A673 (cell line): ENCODE measurements around the gene BAIAP3. TPM values are rescaled to one million over a fixed set of nuclear protein-coding genes. Genes with fewer than 3 reads are reported as not detected.

Experiments
- BruUV-seq: library from RNA; stranded (reverse); fragments of 400-500 nt; replicated peaks from 2 replicates; lab custom pipeline; 2021; lab: Mats Ljungman, UMichigan
- CTCF ChIA-PET: fragments of 300-600 bp; sonication (Branson Sonifier 250); formaldehyde crosslinking; loops from one replicate; lab custom pipeline; 2022; ENCODE audit warnings: antibody characterized with exemption; lab: Charles Lee
- POLR2A ChIA-PET: fragments of 300-600 bp; sonication (Branson Sonifier 250); formaldehyde crosslinking; loops from one replicate; lab custom pipeline; 2022; ENCODE audit warnings: antibody characterized with exemption; ENCODE audit not compliant: low non-redundant PET; lab: Charles Lee
- DNase-seq: peaks from one replicate; pipeline ENCODE4 v3.0.0-alpha.2; 2015; ENCODE audit warnings: low spot score
- H3K27ac ChIP-seq: fragments of 200-600 bp; sonication (generic); 2 replicates; pipeline ENCODE4 v1.5.1; 2016; ENCODE audit warnings: mixed run types, low read depth, mild to moderate bottlenecking, mixed read lengths, antibody characterized with exemption, low read length; ENCODE audit not compliant: poor library complexity, severe bottlenecking
- H3K27me3 ChIP-seq: fragments of 200-600 bp; sonication (generic); replicated peaks from 2 replicates; pipeline ENCODE4 v1.6.1; 2017; ENCODE audit warnings: mixed run types, low read depth, mild to moderate bottlenecking, mixed read lengths, antibody characterized with exemption, low read length; ENCODE audit not compliant: insufficient read depth, poor library complexity
- H3K36me3 ChIP-seq: fragments of 200-600 bp; sonication (generic); 2 replicates; pipeline ENCODE4 v1.6.1; 2016; ENCODE audit warnings: mixed run types, mild to moderate bottlenecking, mixed read lengths, antibody characterized with exemption, low read length; ENCODE audit not compliant: insufficient read depth, poor library complexity, severe bottlenecking
- H3K4me1 ChIP-seq: fragments of 200-600 bp; sonication (generic); 2 replicates; pipeline ENCODE4 v1.6.1; 2017; ENCODE audit warnings: mixed run types, mild to moderate bottlenecking, mixed read lengths, antibody characterized with exemption, low read length; ENCODE audit not compliant: insufficient read depth, poor library complexity, severe bottlenecking
- H3K4me3 ChIP-seq: fragments of 200-600 bp; sonication (generic); 2 replicates; pipeline ENCODE4 v1.5.1; 2016; ENCODE audit warnings: low read depth, mixed run types, mild to moderate bottlenecking, mixed read lengths, low read length; ENCODE audit not compliant: poor library complexity, severe bottlenecking
- H3K9me3 ChIP-seq: fragments of 200-600 bp; sonication (generic); 2 replicates; pipeline ENCODE4 v1.6.1; 2016; ENCODE audit warnings: mixed run types, low read depth, mild to moderate bottlenecking, mixed read lengths, antibody characterized with exemption, low read length; ENCODE audit not compliant: poor library complexity, severe bottlenecking
- EZH2 ChIP-seq: fragments of 200-600 bp; sonication (generic); IDR thresholded peaks from 2 replicates; pipeline ENCODE4 v1.6.1; 2017; ENCODE audit warnings: borderline replicate concordance, low read depth, mild to moderate bottlenecking, mixed read lengths, antibody characterized with exemption, low read length; ENCODE audit not compliant: poor library complexity, severe bottlenecking
- intact Hi-C: fragments of 100-400 bp; cut with micrococcal nuclease; formaldehyde crosslinking; loops from one replicate; pipeline ENCODE4 v1.10.0; 2022; ENCODE audit not compliant: unreplicated experiment
- total RNA-seq: library from RNA; stranded (reverse); gene quantifications from 2 replicates; pipeline ENCODE4 v1.2.3, GENCODE V29; 2021
- TF ChIP-seq, protein P1 (sequence below): fragments of 300-800, 200-600 bp; sonication (generic); conservative IDR thresholded peaks from 2 replicates; pipeline ENCODE4 v1.5.1; 2017; ENCODE audit warnings: low read depth, mild to moderate bottlenecking, antibody characterized with exemption, low read length, moderate library complexity, mixed read lengths

Gene BAIAP3
- total RNA-seq, 1 experiment from 2014 or later: 2.0 TPM

DNA sequence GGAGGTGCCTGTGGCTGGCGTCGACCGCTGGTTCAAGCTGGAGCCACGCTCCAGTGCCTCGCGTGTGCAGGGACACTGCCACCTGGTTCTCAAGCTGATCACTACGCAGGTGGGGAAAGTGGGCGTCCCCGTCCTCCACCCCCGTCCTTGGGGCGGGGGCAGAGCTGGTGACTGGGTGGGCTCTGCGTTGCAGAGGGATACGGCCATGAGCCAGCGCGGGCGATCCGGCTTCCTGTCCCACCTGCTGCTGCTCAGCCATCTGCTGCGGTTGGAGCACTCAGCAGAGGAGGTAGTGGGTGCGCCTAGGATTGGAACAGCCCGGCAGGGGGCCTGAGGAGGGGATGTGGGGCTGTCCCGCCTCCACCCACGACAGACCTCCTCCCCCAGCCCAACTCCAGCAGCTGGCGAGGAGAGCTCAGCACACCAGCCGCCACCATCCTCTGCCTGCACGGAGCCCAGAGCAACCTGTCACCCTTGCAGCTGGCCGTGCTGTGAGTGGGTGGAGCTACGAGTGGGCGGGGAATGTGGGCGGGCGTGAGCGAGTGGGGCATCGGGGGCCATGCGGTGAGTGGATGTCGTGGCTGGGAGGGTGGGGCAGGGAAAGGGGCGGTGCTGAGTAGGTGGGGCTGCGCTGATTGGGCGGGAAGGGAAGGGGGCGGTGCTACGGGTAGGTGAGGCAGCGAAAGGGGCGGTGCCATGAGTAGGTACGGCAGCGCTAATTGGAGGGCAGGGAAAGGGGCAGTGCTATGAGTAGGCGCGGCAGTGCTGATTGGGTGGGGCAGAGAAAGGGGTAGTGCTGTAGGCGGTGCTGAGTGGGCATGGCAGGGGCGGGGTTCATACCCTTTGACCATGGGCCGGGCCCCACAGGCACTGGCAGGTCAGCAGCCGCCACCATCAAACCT is 9.3 kb downstream of the BAIAP3 start:
- DNase-seq: peak; percentile 98
- Histone ChIP-seq H3K36me3 (no peaks in the 10 kb centered on the region), H3K9me3 (no peaks in the 10 kb centered on the region), H3K4me1 (peaks cover 7% of the 10 kb centered on the region), H3K27ac (no peak overlapping the region), H3K4me3 (peak overlapping the region; percentile 43), H3K27me3 (no peaks in the 10 kb centered on the region)
- ChIA-PET CTCF (interaction anchor here (0.6 kb wide), 2 partner anchors 186 to 357 kb away, joined by 4 to 6 read pairs; no protein-coding TSS in a partner anchor), POLR2A (interaction anchor here (0.6 kb wide), 2 partner anchors 22 to 681 kb away, joined by 3 to 6 read pairs; no protein-coding TSS in a partner anchor)
- intact Hi-C loops: no loop called here
- no TSS peak for BruUV-seq
- no peak for TF ChIP-seq EZH2
- TF ChIP-seq, protein P1, sequence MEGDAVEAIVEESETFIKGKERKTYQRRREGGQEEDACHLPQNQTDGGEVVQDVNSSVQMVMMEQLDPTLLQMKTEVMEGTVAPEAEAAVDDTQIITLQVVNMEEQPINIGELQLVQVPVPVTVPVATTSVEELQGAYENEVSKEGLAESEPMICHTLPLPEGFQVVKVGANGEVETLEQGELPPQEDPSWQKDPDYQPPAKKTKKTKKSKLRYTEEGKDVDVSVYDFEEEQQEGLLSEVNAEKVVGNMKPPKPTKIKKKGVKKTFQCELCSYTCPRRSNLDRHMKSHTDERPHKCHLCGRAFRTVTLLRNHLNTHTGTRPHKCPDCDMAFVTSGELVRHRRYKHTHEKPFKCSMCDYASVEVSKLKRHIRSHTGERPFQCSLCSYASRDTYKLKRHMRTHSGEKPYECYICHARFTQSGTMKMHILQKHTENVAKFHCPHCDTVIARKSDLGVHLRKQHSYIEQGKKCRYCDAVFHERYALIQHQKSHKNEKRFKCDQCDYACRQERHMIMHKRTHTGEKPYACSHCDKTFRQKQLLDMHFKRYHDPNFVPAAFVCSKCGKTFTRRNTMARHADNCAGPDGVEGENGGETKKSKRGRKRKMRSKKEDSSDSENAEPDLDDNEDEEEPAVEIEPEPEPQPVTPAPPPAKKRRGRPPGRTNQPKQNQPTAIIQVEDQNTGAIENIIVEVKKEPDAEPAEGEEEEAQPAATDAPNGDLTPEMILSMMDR: no peak

DNA sequence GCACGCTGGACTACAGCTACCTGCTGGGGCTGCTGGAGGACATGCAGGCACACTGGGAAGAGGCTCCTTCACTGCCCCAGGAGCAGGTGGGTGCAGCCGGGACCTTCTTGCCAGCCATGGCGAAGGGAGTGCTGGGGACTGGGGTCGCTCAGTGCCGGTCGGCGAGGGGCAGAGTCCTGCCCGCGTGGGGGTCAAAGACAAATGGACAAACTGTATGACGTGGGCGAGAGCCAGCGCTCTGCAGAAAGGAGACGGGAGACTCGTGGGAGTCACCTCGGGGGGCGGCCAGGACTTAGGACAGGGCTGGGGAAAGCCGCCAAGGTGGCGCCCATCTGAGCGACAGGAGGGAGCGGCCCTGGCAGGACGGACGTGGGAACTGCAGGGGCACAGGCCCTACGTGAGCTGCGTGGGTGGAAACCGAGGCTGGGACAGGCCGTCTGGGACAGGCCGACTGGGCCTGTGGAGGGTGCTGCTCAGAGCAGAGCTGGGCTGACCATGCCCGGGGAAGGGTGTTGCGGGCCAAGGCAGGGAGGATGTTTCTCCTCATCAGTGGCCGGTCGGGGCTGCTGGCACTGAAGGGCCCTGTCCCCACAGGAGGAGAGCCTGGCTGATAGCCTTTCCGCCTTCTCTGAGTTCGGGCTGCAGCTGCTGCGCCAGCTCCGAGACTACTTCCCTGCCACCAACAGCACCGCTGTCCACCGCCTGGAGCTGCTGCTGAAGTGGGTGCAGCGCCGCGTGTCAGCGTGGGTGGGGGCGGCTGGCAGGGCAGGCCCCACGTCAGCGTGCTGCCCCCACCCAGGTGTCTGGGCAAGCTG is 10.2 kb downstream of the BAIAP3 start:
- Histone ChIP-seq H3K9me3 (no peaks in the 10 kb centered on the region), H3K4me3 (peak overlapping the region; percentile 43), H3K27me3 (no peaks in the 10 kb centered on the region), H3K27ac (no peak overlapping the region), H3K4me1 (peaks cover 7% of the 10 kb centered on the region), H3K36me3 (peaks cover 3% of the 10 kb centered on the region)
- ChIA-PET POLR2A (no interaction called here), CTCF (no interaction called here)
- BruUV-seq: no TSS peak
- no peak for DNase-seq
- TF ChIP-seq, protein P1: no peak
- no peak for TF ChIP-seq EZH2
- intact Hi-C loops: no loop called here

DNA sequence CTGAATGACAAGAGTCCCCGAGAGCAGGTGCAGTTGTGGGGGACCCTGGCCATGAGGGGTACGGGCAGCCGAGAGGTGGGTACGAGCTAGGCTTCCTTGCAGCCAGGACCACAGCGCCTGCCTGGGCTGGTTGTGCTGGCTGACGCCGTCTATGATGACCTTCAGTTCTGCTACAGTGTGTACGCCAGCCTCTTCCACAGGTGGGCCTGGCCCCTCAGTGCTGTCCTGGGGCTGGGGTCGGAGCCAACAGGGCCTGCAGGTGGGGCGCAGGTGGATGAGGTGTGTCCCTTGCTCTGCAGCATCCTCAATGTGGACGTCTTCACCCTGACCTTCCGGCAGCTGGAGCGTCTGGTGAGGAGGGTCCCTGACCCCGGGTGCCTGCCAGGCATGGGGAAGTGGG is 11.1 kb downstream of the BAIAP3 start:
- Histone ChIP-seq H3K27me3 (no peaks in the 10 kb centered on the region), H3K9me3 (no peaks in the 10 kb centered on the region), H3K27ac (no peak overlapping the region), H3K4me1 (peaks cover 7% of the 10 kb centered on the region), H3K36me3 (peaks cover 4% of the 10 kb centered on the region), H3K4me3 (no peak overlapping the region)
- ChIA-PET CTCF (no interaction called here), POLR2A (no interaction called here)
- TF ChIP-seq EZH2: no peak
- TF ChIP-seq, protein P1: no peak
- intact Hi-C loops: no loop called here
- BruUV-seq: no TSS peak
- no peak for DNase-seq
